Kidney epithelial cell (primary cell): Measurements from ENCODE around the gene GIT2. TPM values are rescaled to one million over a fixed set of nuclear protein-coding genes. Genes with fewer than 3 reads are reported as not detected.

Experiments
- DNase-seq: peaks from one replicate; pipeline ENCODE4 v3.0.0-alpha.2; 2010; ENCODE audit warnings: low read depth
- H3K27me3 ChIP-seq: 2 replicates; pipeline ENCODE4 v1.6.0; 2011; ENCODE audit warnings: low read length; ENCODE audit not compliant: control insufficient read depth, insufficient read depth
- H3K36me3 ChIP-seq: 2 replicates; pipeline ENCODE4 v1.5.1; 2011; ENCODE audit warnings: low read length; ENCODE audit not compliant: control insufficient read depth, insufficient read depth
- H3K4me3 ChIP-seq: 2 replicates; pipeline ENCODE4 v1.5.1; 2011; ENCODE audit warnings: low read depth, mild to moderate bottlenecking, control low read depth, low read length
- total RNA-seq: library from RNA; depleted of rRNA; stranded (reverse); fragments of >200 nt; gene quantifications from 2 replicates; pipeline ENCODE4 v1.2.3, GENCODE V29; 2015
- TF ChIP-seq, protein P1 (sequence below): IDR thresholded peaks from 2 replicates; pipeline ENCODE4 v1.5.1; 2011; ENCODE audit warnings: mild to moderate bottlenecking, moderate library complexity, low read length, control low read depth, inconsistent platforms; ENCODE audit not compliant: insufficient read depth, poor library complexity, severe bottlenecking

Gene GIT2
- total RNA-seq, 1 donor from 2014 or later = 20.3 TPM

DNA sequence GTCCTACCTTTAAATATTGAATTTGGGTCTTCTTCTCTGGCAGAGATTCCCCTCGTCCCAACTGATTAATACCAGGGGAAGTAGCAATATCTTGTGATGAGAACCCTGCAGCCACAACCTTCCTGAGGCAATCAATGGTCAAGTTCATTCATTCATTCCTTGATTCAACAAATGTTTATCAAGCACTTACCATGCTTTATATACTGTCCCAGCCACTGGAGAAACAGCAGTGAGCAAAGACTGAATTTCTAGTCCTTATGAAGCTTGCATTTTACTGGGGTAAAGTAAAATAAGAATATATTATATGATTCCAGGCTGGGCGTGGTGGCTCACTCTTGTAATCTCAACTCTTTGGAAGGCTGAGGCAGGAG lies 300 bp upstream of the GIT2 start:
- Histone ChIP-seq H3K4me3 (peak overlapping the region; percentile 67), H3K36me3 (no peaks in the 10 kb centered on the region), H3K27me3 (no peaks in the 10 kb centered on the region)
- DNase-seq = no peak
- TF ChIP-seq, protein P1, sequence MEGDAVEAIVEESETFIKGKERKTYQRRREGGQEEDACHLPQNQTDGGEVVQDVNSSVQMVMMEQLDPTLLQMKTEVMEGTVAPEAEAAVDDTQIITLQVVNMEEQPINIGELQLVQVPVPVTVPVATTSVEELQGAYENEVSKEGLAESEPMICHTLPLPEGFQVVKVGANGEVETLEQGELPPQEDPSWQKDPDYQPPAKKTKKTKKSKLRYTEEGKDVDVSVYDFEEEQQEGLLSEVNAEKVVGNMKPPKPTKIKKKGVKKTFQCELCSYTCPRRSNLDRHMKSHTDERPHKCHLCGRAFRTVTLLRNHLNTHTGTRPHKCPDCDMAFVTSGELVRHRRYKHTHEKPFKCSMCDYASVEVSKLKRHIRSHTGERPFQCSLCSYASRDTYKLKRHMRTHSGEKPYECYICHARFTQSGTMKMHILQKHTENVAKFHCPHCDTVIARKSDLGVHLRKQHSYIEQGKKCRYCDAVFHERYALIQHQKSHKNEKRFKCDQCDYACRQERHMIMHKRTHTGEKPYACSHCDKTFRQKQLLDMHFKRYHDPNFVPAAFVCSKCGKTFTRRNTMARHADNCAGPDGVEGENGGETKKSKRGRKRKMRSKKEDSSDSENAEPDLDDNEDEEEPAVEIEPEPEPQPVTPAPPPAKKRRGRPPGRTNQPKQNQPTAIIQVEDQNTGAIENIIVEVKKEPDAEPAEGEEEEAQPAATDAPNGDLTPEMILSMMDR = no peak

DNA sequence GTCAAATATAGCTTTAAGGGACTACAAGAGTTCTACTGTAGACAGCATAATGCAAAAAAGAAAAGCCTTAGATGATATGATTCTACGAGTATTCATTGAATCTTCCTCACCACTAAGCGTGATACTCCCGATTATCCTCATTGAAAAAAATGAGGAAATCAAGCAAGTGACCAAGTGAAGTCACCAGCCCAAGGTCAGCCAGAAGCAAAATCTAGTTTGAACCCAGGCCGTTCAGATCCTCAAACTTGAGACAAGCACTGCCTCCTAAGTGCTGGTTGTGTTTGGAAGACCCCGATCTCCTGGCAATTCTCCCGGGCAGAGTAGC lies 845 bp downstream of the GIT2 start:
- TF ChIP-seq, protein P1 = no peak
- DNase-seq = no peak
- Histone ChIP-seq H3K36me3 (no peaks in the 10 kb centered on the region), H3K27me3 (no peaks in the 10 kb centered on the region), H3K4me3 (peak overlapping the region; percentile 67)

DNA sequence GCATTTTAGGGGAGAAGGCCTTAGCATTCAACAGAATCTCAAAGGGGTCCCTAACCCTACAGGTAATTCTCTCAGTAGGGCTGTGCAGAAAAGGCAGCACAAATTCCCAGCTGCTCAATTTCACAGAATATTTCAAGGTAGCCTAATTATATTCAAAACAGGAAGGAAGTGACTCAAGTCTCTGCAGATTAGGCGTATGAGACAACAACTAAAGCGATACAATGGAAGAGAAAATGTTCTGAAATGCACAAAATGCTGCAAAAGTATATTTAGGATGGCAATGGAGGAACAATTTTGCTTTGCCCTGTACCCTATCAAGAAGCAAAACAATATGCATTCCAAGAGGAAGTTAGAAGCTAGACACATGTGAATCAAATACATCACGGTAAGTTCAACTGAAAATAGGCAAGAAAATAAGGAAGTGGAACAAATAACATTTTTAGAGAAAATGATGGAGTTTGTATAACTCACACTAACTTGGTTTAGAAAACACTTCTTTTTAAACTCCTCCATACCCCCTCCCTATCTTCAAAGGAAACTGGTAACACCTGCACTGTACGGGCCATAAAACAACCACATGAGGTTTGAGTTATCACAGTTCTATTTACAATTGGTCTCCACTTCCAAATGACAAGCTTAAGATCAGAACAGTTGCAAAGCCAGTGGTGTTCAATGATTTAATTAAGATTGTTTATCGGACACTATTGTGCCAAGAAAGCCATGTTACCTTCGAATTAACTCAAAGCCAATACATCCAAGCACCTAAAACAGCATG lies 1.6 kb downstream of the GIT2 start:
- TF ChIP-seq, protein P1 = no peak
- no peak for DNase-seq
- H3K36me3 ChIP-seq = no peaks in the 10 kb centered on the region
- H3K27me3 ChIP-seq = no peaks in the 10 kb centered on the region
- peak overlapping the region; percentile 67 for H3K4me3 ChIP-seq

DNA sequence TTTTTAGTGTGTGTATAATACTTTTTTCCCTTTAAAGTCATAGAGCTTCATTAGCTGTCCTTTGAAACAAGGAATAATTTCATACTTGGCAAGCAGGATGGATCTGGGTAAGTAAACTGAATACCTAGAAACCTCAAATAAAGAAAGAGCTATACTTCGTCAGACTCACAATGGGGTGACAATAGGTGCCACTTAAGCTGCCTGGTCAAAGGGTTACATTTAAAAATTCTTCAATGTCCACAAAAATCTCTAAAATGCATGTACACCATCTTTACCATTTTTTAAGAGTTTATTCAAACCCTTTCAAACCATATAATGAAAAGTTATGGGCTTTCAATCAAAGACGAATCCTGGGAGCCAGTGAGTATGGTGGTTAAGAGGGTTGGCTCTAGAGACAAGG lies 3.1 kb downstream of the GIT2 start:
- H3K27me3 ChIP-seq = no peaks in the 10 kb centered on the region
- TF ChIP-seq, protein P1 = no peak
- DNase-seq = no peak
- H3K36me3 ChIP-seq = peaks cover 2% of the 10 kb centered on the region
- no peak overlapping the region for H3K4me3 ChIP-seq

DNA sequence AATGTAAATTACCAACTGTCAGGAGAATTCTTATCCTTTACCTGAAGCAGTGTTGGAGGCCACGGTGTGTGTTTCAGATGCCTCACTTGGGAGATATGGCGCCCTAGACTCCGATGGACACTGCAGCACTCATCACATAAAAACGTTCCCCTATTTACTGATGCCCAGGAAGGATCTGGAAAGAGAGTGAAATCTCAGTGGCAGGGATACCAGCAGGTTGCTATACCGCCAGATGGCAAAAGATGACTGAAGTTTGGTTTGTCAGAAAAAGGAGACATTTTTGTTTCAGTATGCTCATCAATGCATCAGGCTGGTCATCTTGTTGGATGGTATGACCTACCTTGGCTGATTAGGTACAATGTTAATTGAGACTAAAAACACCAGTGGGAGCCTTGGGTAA lies 4.6 kb downstream of the GIT2 start:
- Histone ChIP-seq H3K27me3 (no peaks in the 10 kb centered on the region), H3K36me3 (peaks cover 2% of the 10 kb centered on the region), H3K4me3 (no peak overlapping the region)
- DNase-seq = no peak
- TF ChIP-seq, protein P1 = no peak

DNA sequence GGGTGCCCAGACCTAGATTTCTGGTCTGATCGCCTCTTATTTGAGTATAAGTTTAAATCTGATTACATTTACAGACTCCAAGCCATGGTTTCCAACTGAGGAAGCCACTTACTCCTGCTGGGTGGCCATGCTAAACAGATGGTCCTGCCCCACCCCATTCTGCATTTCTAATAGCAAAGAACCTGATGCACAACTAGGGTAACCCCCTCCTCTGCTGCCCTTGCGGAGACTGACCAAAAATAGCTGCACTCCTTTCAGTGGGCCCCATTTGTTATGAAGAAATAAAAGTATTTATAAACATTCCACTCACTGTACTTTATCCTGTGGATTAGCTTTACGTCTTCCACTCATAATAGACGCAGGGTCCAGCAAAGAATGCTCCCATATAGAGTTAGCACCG lies 6.8 kb downstream of the GIT2 start:
- TF ChIP-seq, protein P1 = no peak
- H3K36me3 ChIP-seq = peaks cover 2% of the 10 kb centered on the region
- no peak for DNase-seq

More for the DNA sequence above, 6.8 kb downstream of the GIT2 start:
- Histone ChIP-seq H3K4me3 (no peak overlapping the region), H3K27me3 (no peaks in the 10 kb centered on the region)
